Subcutaneous adipose tissue (tissue), 4 donors: ENCODE results near the gene EIF4G3. TPM values are rescaled to one million over a fixed set of nuclear protein-coding genes. Genes with fewer than 3 reads are reported as not detected.

Source experiments
- CTCF ChIP-seq: fragments of 450-650 bp; IDR thresholded peaks from one replicate; pipeline ENCODE4 v1.5.1; 2016; ENCODE audit warnings: low read depth, mild to moderate bottlenecking, control low read depth, antibody characterized with exemption, moderate library complexity
- small RNA-seq: library from RNA; depleted of rRNA; stranded (forward); fragments of <200 nt; gene quantifications from one replicate; pipeline ENCODE3, GENCODE V24; 2016
- total RNA-seq, 4 donors: library from RNA; depleted of rRNA; stranded (reverse); fragments of >200 nt; gene quantifications; one replicate each; pipeline ENCODE4 v1.1.0, GENCODE V29; 2016

Gene EIF4G3
- total RNA-seq, 4 donors from 2014 or later = 41.0 to 60.2 (median 51.7) TPM

GRCh38 chr1:20760322-20760721, 416.4 kb downstream of the EIF4G3 start:
- no peak for TF ChIP-seq CTCF

Small RNA genes lying within 50 kb of the gene (small RNA-seq; reads per million reads assigned to genes)
- gene AL627311.1 = not detected
- not detected for gene MIR1256
- gene RNU7-200P = not detected

Other genes starting within 250 kb of the EIF4G3 start
- gene ECE1, start 113.6 kb upstream of the EIF4G3 start, total RNA-seq = 100 to 1,000 TPM in 2 of 4 donors, 10 to 100 TPM in 2; 75.7 to 188 (median 96.7) TPM